GM18502 (cell line): ENCODE results near the gene FBXW10B.
"Not testable (repeated sequence)": the region's sequence is repeated elsewhere in the genome, so short reads cannot be mapped to it uniquely, and the experiment has no call there.

ENCODE experiments used
- ATAC-seq: cut with Tn5 transposase; IDR thresholded peaks from one replicate; pipeline ENCODE4 v1.9.1; 2021; ENCODE audit warnings: mild to moderate bottlenecking; ENCODE audit not compliant: unreplicated experiment, poor library complexity

The FBXW10B gene

GRCh38 chr17:15642014-15642413 is 22.5 kb upstream of the FBXW10B start:
- ATAC-seq = not testable (repeated sequence)

- not testable (repeated sequence) for ATAC-seq
Observed at GRCh38 chr17:15630930-15631453, 11.5 kb upstream of the FBXW10B start.

GRCh38 chr17:15629991-15630390 is 10.5 kb upstream of the FBXW10B start:
- not testable (repeated sequence) for ATAC-seq

DNA sequence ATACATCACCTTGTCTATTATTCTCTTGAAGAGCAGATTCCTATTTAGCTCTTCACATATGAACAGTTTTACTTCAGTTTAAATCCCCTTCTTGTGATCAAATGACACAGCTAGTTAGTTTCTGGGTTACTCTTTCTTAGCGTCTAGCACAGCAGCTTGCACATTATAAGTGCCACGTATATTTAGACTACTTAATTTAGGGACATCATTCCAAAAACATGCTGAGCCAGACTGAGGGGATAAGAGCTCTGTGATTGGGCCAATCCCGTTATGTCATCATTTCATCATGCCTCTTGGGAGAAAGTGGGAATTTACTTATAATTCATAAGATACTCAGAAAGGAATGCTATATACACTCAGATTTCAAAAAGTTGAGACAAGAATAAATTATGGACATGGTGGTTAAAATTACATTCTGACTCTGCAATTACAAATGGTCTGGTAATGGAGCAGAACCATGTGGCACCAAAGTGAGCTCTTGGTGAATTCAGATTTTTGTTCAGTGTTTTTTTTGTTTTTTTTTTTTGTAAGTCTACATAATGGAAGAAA is 4.2 kb upstream of the FBXW10B start:
- not testable (repeated sequence) for ATAC-seq

- not testable (repeated sequence) for ATAC-seq
Observed at GRCh38 chr17:15623255-15623654, 3.8 kb upstream of the FBXW10B start.

GRCh38 chr17:15622124-15622523 is 2.6 kb upstream of the FBXW10B start:
- not testable (repeated sequence) for ATAC-seq

DNA sequence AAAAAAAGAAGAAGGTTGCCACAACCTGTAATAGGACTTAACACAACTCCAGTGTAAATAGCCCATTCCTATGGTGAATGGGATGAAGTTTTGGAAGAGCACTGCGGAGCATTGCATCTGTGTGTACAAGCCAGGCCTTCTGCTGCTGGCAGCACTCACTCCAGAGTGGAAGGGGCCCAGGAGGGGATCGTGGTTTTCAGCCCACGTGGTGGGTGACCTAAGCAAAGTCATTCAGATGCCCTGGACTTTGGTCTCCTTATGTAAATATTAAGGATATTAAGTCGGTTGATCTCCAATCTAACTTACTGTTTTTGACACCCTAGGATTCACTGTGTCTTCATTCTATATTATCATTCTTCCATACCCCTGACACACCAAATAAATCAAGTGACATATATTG is 2.7 kb downstream of the FBXW10B start:
- ATAC-seq = not testable (repeated sequence)

DNA sequence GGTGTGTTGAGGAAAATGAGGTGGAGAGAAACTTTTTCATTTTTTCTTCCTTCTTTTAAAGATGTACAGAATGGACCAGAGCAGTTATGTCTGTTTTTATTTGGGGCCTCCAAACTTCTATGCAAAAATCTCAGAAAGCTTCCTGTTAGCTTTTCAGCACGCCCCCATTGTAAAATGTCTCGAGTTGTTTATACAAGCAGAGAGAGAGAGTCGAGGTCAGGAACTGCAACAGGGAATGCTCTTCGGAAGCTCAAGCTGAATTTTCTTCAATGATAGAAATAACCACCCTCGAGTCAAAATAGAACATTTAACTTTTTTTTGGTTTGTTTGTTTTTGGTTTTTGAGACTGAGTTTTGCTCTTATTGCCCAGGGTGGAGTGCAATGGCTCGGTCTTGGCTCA is 3.7 kb downstream of the FBXW10B start:
- not testable (repeated sequence) for ATAC-seq

GRCh38 chr17:15613111-15613510 is 6.4 kb downstream of the FBXW10B start:
- not testable (repeated sequence) for ATAC-seq

DNA sequence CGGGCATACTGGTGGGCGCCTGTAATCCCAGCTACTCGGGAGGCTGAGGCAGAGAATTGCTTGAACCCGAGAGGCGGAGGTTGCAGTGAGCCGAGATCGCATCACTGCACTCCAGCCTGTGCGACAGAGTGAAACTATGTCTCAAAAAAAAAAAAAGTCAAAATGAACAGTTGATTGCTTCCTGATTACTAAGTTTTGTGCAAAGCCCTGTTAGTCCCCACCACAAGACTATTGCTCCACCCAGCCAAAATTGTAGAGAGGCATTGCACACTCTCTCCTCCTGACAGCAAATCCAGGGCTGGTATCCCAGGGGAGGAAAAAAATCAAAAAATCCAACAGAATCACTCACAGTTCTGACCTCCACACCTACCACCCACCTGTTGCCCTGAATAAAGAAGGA is 26.5 kb downstream of the FBXW10B start:
- not testable (repeated sequence) for ATAC-seq

- ATAC-seq = not testable (repeated sequence)
Observed at GRCh38 chr17:15591986-15592385, 27.5 kb downstream of the FBXW10B start.

GRCh38 chr17:15590844-15591243 is 28.7 kb downstream of the FBXW10B start:
- ATAC-seq = not testable (repeated sequence)

GRCh38 chr17:15589544-15590536 is 29.7 kb downstream of the FBXW10B start:
- peak; percentile 68 for ATAC-seq

GRCh38 chr17:15588017-15588416 is 31.5 kb downstream of the FBXW10B start:
- ATAC-seq = not testable (repeated sequence)

GRCh38 chr17:15583313-15583712 is 36.2 kb downstream of the FBXW10B start:
- not testable (repeated sequence) for ATAC-seq

DNA sequence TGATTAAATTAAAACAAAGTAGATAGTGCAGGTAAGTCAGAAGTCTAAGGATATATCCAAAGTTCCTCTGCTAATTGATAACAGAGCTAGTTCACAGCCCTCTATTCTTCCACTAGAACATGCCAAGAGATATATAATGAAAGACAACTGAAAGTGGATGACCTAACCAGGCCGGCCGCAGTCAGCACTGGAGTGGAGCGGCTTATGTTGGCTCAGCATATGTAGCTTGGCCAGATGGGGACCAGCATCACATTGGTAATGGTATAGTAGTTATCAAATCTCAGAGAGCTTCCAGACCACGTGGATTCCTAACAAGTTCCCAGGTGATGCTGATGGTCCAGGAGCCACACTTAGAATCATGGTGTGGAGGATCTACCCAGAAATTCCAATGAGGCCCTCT is 38.0 kb downstream of the FBXW10B start:
- not testable (repeated sequence) for ATAC-seq

- ATAC-seq = not testable (repeated sequence)
Observed at GRCh38 chr17:15576848-15577247, 42.7 kb downstream of the FBXW10B start.

GRCh38 chr17:15574660-15575059 is 44.8 kb downstream of the FBXW10B start:
- ATAC-seq = not testable (repeated sequence)

GRCh38 chr17:15573870-15574269 is 45.6 kb downstream of the FBXW10B start:
- not testable (repeated sequence) for ATAC-seq
